ENCODE data around the gene GTF2H1.
"Not testable (repeated sequence)": the region's sequence is repeated elsewhere in the genome, so short reads cannot be mapped to it uniquely, and the experiment has no call there.

GTF2H1 gene

DNA sequence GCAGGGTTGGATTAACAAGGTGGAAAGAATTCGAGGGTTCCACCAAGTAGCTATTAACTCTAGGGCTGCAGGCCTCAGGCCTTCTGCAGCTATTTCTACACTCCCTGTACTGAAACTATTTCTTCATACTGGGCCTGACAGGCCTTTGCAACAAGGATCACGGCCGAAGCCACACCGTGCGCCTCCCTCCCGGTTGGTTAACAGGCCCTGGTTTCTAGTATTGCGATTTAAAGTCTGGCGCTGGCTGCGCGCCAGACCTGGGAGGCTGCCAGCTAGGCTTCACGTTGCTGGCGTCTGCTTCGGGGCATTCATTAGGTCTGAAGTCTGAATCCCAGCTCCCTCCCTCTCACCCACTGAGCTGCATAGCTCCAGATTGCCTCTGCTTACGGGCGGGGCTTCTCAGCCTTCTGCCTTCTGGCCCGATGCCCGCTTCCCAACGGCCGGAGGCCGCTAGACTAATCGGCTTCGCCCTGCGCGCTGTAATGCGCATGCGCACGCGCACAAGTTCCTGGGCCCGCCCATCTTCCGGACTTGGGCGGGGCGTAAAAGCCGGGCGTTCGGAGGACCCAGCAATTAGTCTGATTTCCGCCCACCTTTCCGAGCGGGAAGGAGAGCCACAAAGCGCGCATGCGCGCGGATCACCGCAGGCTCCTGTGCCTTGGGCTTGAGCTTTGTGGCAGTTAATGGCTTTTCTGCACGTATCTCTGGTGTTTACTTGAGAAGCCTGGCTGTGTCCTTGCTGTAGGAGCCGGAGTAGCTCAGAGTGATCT is 73.6 kb downstream of the GTF2H1 start:
- TF ChIP-seq, protein P1, sequence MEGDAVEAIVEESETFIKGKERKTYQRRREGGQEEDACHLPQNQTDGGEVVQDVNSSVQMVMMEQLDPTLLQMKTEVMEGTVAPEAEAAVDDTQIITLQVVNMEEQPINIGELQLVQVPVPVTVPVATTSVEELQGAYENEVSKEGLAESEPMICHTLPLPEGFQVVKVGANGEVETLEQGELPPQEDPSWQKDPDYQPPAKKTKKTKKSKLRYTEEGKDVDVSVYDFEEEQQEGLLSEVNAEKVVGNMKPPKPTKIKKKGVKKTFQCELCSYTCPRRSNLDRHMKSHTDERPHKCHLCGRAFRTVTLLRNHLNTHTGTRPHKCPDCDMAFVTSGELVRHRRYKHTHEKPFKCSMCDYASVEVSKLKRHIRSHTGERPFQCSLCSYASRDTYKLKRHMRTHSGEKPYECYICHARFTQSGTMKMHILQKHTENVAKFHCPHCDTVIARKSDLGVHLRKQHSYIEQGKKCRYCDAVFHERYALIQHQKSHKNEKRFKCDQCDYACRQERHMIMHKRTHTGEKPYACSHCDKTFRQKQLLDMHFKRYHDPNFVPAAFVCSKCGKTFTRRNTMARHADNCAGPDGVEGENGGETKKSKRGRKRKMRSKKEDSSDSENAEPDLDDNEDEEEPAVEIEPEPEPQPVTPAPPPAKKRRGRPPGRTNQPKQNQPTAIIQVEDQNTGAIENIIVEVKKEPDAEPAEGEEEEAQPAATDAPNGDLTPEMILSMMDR (conservative IDR thresholded peaks at IDR 0.05; ENCODE audit: low read length): no peak

DNA sequence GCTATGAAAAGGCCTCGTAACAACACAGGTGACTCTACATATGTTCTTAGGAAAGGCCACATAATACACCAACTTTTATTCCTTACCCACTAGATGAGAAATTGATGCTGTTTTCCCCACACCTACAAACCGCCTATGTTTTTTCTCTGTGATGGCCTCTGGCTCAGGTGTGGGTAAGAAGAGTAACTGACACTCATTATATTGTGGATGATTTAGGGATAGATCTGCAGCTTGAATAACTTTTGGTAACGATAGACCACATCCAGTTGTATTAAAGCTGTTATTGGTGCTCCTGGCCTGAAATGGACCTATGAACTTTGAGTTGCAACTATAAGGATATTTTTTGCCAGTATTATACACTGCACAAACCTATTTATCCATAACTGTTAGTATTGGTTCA is 75.6 kb downstream of the GTF2H1 start:
- DNase-seq (ENCODE audit: low read depth): no peak
- TF ChIP-seq, protein P1 (conservative IDR thresholded peaks at IDR 0.05; ENCODE audit: low read length): no peak
- H3K4me3 ChIP-seq (ENCODE audit: low read length): no peak overlapping the region

More for the DNA sequence above, 73.6 kb downstream of the GTF2H1 start:
- peak; percentile 99 for DNase-seq (ENCODE audit: low read depth)
- peak overlapping the region; percentile 100 for H3K4me3 ChIP-seq (ENCODE audit: low read length)

DNA sequence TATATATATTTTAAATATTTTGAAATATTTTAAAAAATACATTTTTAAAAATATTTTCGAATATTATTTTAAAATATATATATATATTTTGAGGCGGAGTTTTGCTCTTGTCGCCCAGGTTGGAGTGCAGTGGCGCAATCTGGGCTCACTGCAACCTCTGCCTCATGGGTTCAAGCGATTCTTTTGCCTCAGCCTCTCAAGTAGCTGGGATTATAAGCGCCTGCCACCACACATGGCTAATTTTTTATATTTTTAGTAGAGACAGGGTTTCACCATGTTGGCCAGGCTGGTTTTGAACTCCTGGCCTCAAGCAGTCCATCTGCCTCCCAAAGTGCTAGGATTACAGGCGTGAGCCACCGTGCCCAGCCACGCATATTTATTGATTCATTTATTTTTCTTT is 78.7 kb downstream of the GTF2H1 start:
- not testable (repeated sequence) for DNase-seq (ENCODE audit: low read depth); H3K4me3 ChIP-seq (ENCODE audit: low read length)

DNA sequence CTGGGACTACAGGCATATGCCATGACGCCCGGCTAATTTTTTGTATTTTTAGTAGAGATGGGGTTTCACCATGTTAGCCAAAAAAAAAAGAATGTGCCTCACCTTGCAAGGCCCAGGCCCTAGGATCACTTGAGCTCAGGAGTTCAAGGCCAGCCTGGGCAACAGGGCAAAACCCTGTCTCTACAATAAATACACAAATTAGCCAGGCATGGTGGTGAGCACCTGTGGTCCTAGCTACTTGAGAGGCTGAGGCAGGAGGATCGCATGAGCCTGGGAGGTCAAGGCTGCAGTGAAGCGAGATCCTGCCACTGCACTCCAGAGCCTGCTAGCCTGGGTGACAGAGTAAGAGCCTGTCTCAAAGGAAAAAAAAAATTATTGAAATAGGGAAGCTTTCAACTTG is 81.7 kb downstream of the GTF2H1 start:
- DNase-seq (ENCODE audit: low read depth): no peak
- H3K4me3 ChIP-seq (ENCODE audit: low read length): no peak overlapping the region
- TF ChIP-seq, protein P1 (conservative IDR thresholded peaks at IDR 0.05; ENCODE audit: low read length): no peak

DNA sequence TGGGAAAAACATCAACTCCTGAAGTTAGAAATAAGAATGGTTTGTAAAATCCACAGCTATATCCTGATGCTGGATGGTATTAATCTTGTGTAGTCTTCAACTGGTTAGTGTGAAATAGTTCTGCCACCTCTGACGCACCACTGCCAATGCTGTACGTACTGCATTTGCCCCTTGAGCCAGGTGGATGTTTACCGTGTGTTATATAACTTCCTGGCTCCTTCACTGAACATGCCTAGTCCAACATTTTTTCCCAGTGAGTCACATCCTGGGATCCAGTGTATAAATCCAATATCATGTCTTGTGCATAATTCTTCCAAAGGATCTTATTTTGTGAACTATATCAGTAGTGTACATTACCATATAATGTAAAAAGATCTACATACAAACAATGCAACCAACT is 85.0 kb downstream of the GTF2H1 start:
- not testable (repeated sequence) for H3K4me3 ChIP-seq (ENCODE audit: low read length)
- peak; percentile 45 for DNase-seq (ENCODE audit: low read depth)

DNA sequence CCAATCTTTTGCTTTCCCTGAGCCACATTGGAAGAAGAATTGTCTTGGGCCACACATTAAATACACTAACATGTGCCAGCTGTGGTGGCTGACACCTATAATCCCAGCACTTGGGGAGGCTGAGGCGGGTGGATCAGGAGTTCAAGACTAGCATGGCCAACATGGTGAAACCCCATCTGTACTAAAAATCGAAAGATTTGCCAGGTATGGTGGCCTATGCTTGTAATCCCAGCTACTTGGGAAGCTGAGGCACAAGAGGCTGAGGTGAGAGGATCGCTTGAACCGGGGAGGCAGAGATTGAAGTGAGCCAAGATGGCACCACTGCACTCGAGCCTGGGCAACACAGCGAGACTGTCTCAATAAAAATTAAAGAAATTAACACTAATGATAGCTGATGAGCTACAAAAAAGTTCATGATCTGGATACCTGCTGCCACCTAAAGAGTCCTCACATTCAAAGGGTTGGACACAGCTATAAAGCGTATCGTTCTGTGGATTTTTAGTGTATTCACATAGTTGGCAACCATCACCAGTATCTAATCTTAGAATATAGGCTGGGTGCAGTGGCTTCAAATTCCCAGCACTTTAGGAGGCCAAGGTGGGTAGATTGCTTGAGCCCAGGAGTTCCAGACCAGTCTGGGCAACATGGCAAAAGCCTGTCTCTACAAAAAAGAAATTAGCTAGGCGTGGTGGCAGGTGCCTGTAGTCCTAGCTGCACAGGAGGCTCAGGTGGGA is 86.4 kb downstream of the GTF2H1 start:
- DNase-seq (ENCODE audit: low read depth): peak; percentile 36
- TF ChIP-seq, protein P1 (conservative IDR thresholded peaks at IDR 0.05; ENCODE audit: low read length): no peak
- no peak overlapping the region for H3K4me3 ChIP-seq (ENCODE audit: low read length)

DNA sequence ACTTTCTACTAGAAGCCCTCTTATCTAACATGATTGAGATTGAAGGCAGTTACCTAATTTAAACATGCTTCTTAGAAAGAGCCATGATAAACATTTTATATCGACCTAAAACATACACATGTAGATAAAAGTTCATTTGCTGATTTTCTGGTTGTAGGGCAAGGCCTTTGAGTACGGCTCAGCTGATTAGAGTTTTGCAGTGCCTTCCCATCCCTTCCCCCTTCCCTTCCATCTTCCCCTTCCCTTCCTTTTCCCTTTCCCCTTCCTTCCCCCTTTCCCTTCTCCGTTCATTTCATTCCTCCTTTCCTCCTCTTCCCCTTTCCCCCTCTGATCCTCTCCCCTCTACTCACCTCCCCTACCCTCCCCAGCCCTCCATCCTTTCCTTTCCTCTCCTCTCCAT is 94.1 kb downstream of the GTF2H1 start:
- TF ChIP-seq, protein P1 (conservative IDR thresholded peaks at IDR 0.05; ENCODE audit: low read length): no peak
- no peak for DNase-seq (ENCODE audit: low read depth)

More for the DNA sequence above, 94.1 kb downstream of the GTF2H1 start:
- no peak overlapping the region for H3K4me3 ChIP-seq (ENCODE audit: low read length)
